Measurements from ENCODE around the gene MKX. TPM values are rescaled to one million over a fixed set of nuclear protein-coding genes. Genes with fewer than 3 reads are reported as not detected.

Gene MKX
- total and polyA plus RNA-seq, 4 donors: 0.50 to 3.5 (median 1.4) TPM

DNA sequence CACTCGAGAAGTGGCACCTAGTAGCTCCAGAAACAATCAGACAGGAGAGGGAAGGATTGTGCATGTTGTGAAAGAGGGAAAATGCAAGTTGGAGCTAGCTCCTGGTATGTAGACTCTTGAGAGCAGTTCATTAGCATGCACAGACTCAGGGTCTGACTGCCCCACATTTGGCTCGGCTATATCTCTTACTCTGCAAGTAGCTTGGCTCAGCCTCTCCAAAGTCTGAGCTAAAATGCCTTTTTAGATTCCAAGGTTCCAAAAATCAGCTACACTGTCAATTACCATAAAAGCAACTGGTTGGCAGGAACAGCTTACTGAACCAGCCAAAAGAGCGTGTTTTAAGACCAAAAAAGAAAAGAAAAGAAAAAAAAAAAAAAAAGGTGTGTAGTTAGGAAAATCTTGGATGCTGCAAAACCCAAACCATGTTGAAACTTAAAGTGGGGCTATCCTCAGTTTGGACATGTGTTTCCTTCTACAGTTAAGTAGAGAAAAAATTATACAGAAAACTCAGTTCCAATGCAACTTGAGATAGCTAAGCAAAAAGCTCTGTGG, 65.5 kb downstream of the MKX start:
- peak; percentile 74 to 91 (median 85) for DNase-seq
- TF ChIP-seq, protein P1, sequence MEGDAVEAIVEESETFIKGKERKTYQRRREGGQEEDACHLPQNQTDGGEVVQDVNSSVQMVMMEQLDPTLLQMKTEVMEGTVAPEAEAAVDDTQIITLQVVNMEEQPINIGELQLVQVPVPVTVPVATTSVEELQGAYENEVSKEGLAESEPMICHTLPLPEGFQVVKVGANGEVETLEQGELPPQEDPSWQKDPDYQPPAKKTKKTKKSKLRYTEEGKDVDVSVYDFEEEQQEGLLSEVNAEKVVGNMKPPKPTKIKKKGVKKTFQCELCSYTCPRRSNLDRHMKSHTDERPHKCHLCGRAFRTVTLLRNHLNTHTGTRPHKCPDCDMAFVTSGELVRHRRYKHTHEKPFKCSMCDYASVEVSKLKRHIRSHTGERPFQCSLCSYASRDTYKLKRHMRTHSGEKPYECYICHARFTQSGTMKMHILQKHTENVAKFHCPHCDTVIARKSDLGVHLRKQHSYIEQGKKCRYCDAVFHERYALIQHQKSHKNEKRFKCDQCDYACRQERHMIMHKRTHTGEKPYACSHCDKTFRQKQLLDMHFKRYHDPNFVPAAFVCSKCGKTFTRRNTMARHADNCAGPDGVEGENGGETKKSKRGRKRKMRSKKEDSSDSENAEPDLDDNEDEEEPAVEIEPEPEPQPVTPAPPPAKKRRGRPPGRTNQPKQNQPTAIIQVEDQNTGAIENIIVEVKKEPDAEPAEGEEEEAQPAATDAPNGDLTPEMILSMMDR (IDR thresholded peaks at IDR 0.05; ENCODE audit: control extremely low read depth, extremely low read depth): no peak
- H3K4me1 ChIP-seq (ENCODE audit: control insufficient read depth in 5 of 5, insufficient read depth in 5 of 5, low read length in 5 of 5): peaks cover 0 to 36% (median 3%) of the 10 kb centered on the region in 5 donors
- H3K27me3 ChIP-seq (ENCODE audit: control insufficient read depth in 3 of 3, insufficient read depth in 3 of 3, low read length in 2 of 3): no peaks in the 10 kb centered on the region
- no peaks in the 10 kb centered on the region for H3K9me3 ChIP-seq (ENCODE audit: control insufficient read depth in 4 of 4, insufficient read depth in 3 of 4, low read length in 3 of 4)
- no peak for ATAC-seq (ENCODE audit: insufficient read depth, low FRiP score)
- no peak overlapping the region for H3K4me3 ChIP-seq
- H3K9ac ChIP-seq (ENCODE audit: insufficient read depth in 1 of 2, low read length in 2 of 2): peak overlapping the region in 1 of 2 donors; percentile 8
- WGBS, 2 donors: 41 to 79% methylated on average over 3 of the region's 3 CpGs
- H3K27ac ChIP-seq (ENCODE audit: low read depth in 1 of 2, low read length in 1 of 2): no peak overlapping the region
- H3K36me3 ChIP-seq (ENCODE audit: control insufficient read depth in 4 of 4, insufficient read depth in 4 of 4, low read length in 4 of 4): no peaks in the 10 kb centered on the region

DNA sequence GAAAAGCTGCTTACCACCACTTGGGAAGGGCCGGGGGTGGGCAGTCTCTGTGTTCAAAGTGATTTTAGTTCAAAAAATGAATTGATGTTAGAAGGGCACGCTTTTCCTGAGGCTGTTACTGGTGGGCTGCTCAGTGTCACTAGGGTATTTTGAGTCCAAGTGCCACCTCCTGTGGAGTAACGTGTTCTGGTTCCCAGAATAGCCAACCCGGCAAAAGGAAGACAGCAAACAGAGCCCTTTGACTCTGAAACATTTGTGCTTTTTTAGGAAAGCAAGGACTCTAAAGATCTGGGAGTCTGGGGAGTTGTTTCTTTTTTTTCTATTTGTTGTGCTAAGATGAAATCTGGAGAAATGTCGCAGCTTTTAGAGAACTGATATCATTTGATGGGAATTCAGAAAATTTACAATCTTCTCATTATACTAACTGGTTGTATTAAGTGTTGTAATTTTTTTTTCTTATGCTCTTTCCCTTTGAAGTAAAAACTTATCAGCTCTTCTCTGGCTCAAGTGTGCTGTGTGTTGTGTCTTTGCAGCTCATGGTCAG, 66.2 kb downstream of the MKX start:
- no peak overlapping the region for H3K4me3 ChIP-seq
- H3K36me3 ChIP-seq (ENCODE audit: control insufficient read depth in 4 of 4, insufficient read depth in 4 of 4, low read length in 4 of 4): no peaks in the 10 kb centered on the region
- WGBS, 2 donors: 46 to 74% methylated on average over 5 of the region's 5 CpGs
- H3K27me3 ChIP-seq (ENCODE audit: control insufficient read depth in 3 of 3, insufficient read depth in 3 of 3, low read length in 2 of 3): no peaks in the 10 kb centered on the region
- TF ChIP-seq, protein P1 (IDR thresholded peaks at IDR 0.05; ENCODE audit: control extremely low read depth, extremely low read depth): no peak
- ATAC-seq (ENCODE audit: insufficient read depth, low FRiP score) (no peak), DNase-seq (peak in 1 of 3 donors; percentile 52)
- no peaks in the 10 kb centered on the region for H3K9me3 ChIP-seq (ENCODE audit: control insufficient read depth in 4 of 4, insufficient read depth in 3 of 4, low read length in 3 of 4)
- no peak overlapping the region for H3K9ac ChIP-seq (ENCODE audit: insufficient read depth in 1 of 2, low read length in 2 of 2)
- H3K4me1 ChIP-seq (ENCODE audit: control insufficient read depth in 5 of 5, insufficient read depth in 5 of 5, low read length in 5 of 5): peaks cover 0 to 36% (median 3%) of the 10 kb centered on the region in 5 donors
- no peak overlapping the region for H3K27ac ChIP-seq (ENCODE audit: low read depth in 1 of 2, low read length in 1 of 2)

DNA sequence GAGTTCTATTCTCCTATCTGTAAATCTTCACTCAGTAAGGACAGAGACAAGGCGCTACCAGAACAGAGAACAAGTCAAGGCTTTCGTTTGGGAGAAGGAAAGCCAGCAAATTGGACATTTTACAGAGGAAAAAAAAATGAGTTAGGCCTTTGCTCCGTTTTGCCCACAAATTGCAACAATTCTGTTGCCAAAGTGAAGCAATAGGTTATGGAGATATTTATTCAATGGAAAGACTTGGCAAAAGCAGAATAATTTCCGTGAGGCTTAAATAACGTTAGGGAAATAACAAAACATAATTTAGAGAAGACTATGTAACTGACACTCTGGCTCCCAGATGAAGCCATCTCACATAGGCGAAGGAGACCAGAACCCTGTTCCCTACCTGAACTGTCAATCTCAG, 67.5 kb downstream of the MKX start:
- ATAC-seq (ENCODE audit: insufficient read depth, low FRiP score) (no peak), DNase-seq (peak in 2 of 3 donors; percentile 45 to 65)
- H3K9ac ChIP-seq (ENCODE audit: insufficient read depth in 1 of 2, low read length in 2 of 2): no peak overlapping the region
- H3K4me1 ChIP-seq (ENCODE audit: control insufficient read depth in 5 of 5, insufficient read depth in 5 of 5, low read length in 5 of 5): peaks cover 0 to 36% (median 3%) of the 10 kb centered on the region in 5 donors
- TF ChIP-seq, protein P1 (IDR thresholded peaks at IDR 0.05; ENCODE audit: control extremely low read depth, extremely low read depth): no peak
- no peaks in the 10 kb centered on the region for H3K9me3 ChIP-seq (ENCODE audit: control insufficient read depth in 4 of 4, insufficient read depth in 3 of 4, low read length in 3 of 4)
- no peaks in the 10 kb centered on the region for H3K36me3 ChIP-seq (ENCODE audit: control insufficient read depth in 4 of 4, insufficient read depth in 4 of 4, low read length in 4 of 4)
- H3K27ac ChIP-seq (ENCODE audit: low read depth in 1 of 2, low read length in 1 of 2): no peak overlapping the region
- no peak overlapping the region for H3K4me3 ChIP-seq
- 54 to 65% methylated on average over 6 of the region's 6 CpGs for WGBS, 2 donors
- no peaks in the 10 kb centered on the region for H3K27me3 ChIP-seq (ENCODE audit: control insufficient read depth in 3 of 3, insufficient read depth in 3 of 3, low read length in 2 of 3)

DNA sequence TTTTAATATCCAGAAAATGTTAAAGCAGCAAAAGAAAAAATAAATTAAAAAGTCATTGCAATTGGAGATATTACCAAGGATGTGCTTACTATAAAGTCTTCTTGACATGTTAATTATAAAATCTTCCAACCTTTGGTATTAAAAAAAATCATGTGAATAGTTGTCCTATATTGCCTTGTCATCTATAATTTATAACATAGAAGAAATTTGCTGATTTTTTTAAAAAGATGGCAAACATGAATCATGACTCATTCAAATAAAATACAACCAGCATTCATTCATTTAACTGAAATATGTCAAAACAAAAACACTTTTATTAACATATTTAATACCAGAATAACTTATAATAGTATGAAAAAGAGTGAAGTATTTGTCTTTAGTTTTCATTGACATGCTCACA, 72.6 kb downstream of the MKX start:
- no peaks in the 10 kb centered on the region for H3K27me3 ChIP-seq (ENCODE audit: control insufficient read depth in 3 of 3, insufficient read depth in 3 of 3, low read length in 2 of 3)
- ATAC-seq (ENCODE audit: insufficient read depth, low FRiP score): no peak

More for the DNA sequence above, 72.6 kb downstream of the MKX start:
- H3K9me3 ChIP-seq (ENCODE audit: control insufficient read depth in 4 of 4, insufficient read depth in 3 of 4, low read length in 3 of 4): no peaks in the 10 kb centered on the region
- TF ChIP-seq, protein P1 (IDR thresholded peaks at IDR 0.05; ENCODE audit: control extremely low read depth, extremely low read depth): no peak
- no peak overlapping the region for H3K4me3 ChIP-seq
- no peak for DNase-seq
- H3K9ac ChIP-seq (ENCODE audit: insufficient read depth in 1 of 2, low read length in 2 of 2): no peak overlapping the region
- H3K36me3 ChIP-seq (ENCODE audit: control insufficient read depth in 4 of 4, insufficient read depth in 4 of 4, low read length in 4 of 4): no peaks in the 10 kb centered on the region
- no peak overlapping the region for H3K27ac ChIP-seq (ENCODE audit: low read depth in 1 of 2, low read length in 1 of 2)
- peaks cover 0 to 8% (median 0%) of the 10 kb centered on the region in 5 donors for H3K4me1 ChIP-seq (ENCODE audit: control insufficient read depth in 5 of 5, insufficient read depth in 5 of 5, low read length in 5 of 5)

Data from lung (tissue), 12 donors.